Kidney (tissue), 14 donors: ENCODE data around the gene GABBR2. TPM values are rescaled to one million over a fixed set of nuclear protein-coding genes. Genes with fewer than 3 reads are reported as not detected.

ENCODE experiments used
- DNase-seq, 5 donors: peaks; one replicate each; pipeline ENCODE4 v3.0.0-alpha.2; 2013 to 2020
- FAIRE-seq: peaks from 2 replicates; lab custom pipeline; 2012; peaks lifted over from hg19 to GRCh38; lab: Jason Lieb, UNC
- H3K27ac ChIP-seq, 2 donors: one replicate each; pipeline ENCODE4 v1.7.0; 2013; ENCODE audit warnings: low read depth in 2 of 2, low read length in 2 of 2, inconsistent platforms in 1 of 2
- H3K27me3 ChIP-seq: one replicate; pipeline ENCODE4 v1.7.1; 2013; ENCODE audit warnings: low read length, inconsistent platforms; ENCODE audit not compliant: control insufficient read depth, insufficient read depth
- H3K36me3 ChIP-seq, 3 donors: one replicate each; pipeline versions ENCODE4 v1.7.0 to v1.7.1; 2013; ENCODE audit warnings: low read length in 3 of 3, control low read depth in 1 of 3, inconsistent platforms in 1 of 3; ENCODE audit not compliant: insufficient read depth in 3 of 3, control insufficient read depth in 2 of 3
- H3K4me1 ChIP-seq, 3 donors: one replicate each; pipeline versions ENCODE4 v1.7.0 to v1.7.1; 2013; ENCODE audit warnings: low read length in 3 of 3, inconsistent platforms in 1 of 3, low read depth in 1 of 3; ENCODE audit not compliant: control insufficient read depth in 2 of 3, insufficient read depth in 2 of 3
- H3K4me3 ChIP-seq, 3 donors: one replicate each; pipeline versions ENCODE4 v1.7.0 to v1.8.1; 2013; ENCODE audit warnings: low read length in 3 of 3, control low read depth in 1 of 3, inconsistent platforms in 1 of 3
- H3K9ac ChIP-seq, 3 donors: one replicate each; pipeline versions ENCODE4 v1.7.0 to v1.7.1; 2013; ENCODE audit warnings: low read length in 3 of 3, control low read depth in 1 of 3, inconsistent platforms in 1 of 3
- H3K9me3 ChIP-seq, 3 donors: one replicate each; pipeline versions ENCODE4 v1.7.0 to v1.7.1; 2013; ENCODE audit warnings: low read length in 3 of 3, control low read depth in 1 of 3, inconsistent platforms in 1 of 3; ENCODE audit not compliant: control insufficient read depth in 2 of 3, insufficient read depth in 1 of 3
- CTCF ChIP-seq: IDR thresholded peaks from 3 replicates; pipeline ENCODE4 v1.5.1; 2012; ENCODE audit warnings: mild to moderate bottlenecking, moderate library complexity, borderline replicate concordance; ENCODE audit not compliant: insufficient read depth; ENCODE audit errors: extremely low read depth
- intact Hi-C: fragments of 100-400 bp; cut with DNase I; formaldehyde crosslinking; loops from one replicate; pipeline ENCODE4 v1.11.1; 2022
- polyA plus RNA-seq: library from polyadenylated mRNA; stranded (reverse); fragments of 350-450 nt; fragmentation: Illumina TruSeq; extraction: RNeasy Lipid Tissue Mini Kit (QIAGEN cat#74804); gene quantifications from one replicate; pipeline ENCODE4 v1.2.3, GENCODE V29; 2014; ENCODE audit warnings: low read depth, low replicate concordance; ENCODE audit not compliant: insufficient read depth
- total RNA-seq: library from RNA; stranded (reverse); fragmentation: NEBNext Ultra II Directional; extraction: Animal tissue kit (Norgen Biotek cat#: 25700); gene quantifications from one replicate; pipeline ENCODE4 v1.2.1, GENCODE V29; 2021
- donor health status: control.
- donor health status: control.
- donor health status: control.
- donor health status: control.
- donor health status: control.
- donor health status: DM: yes; HTN: yes; CAD: no.
- donor health status: Normal renal cell carcinoma (clear cell type).

The GABBR2 gene
- total and polyA plus RNA-seq, 2 donors from 2014 or later, result 0.06 TPM; not detected in 1

DNA sequence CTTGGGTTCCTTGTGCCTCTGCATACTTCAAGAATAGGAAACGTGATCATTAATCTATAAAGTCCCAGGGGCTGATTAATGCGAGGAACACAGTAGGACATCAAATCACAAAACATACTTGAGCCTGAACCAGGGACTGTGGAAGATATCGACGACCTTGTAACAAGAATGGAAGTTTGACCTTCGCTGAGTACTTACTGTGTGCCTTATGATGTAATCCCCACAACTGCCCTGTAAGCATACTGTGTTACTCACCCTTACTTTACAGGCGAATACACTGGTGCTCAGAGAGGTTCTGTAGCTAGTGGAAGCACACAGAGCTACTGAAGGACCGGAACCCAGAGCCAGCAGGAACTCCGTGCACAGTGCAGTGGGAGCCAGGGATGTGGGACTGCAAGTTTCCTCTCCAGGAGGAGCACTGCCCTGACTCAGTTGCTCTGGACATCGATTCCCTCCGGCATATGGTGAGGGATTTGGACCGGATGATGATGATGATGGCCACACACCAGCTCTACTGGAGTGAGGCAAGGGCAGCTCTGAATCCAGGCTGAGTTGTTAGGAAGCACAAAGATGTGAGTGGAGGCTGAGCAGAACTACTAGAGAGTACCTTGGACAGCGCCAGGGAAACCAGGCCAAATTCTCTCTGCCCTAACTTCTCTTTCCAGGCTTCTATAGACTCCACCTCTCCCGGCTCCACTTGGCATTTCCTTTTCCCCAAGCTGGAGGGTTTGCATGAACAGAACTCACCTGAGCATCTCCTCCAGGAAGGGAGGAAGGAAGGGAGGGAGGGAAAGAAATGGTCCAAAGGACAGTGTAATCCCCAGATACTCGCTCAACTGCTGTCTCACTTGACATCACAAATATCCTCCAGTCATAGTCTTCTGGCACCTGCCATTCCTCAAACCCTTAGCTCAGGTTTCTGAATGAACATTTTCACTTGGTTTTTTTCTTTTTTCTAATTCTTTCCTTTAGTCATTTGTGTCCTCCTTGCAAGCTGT, 1.5 kb upstream of the GABBR2 start:
- Histone ChIP-seq H3K27ac (no peak overlapping the region), H3K4me1 (peaks cover 0 to 8% (median 0%) of the 10 kb centered on the region in 3 donors), H3K4me3 (no peak overlapping the region), H3K9me3 (no peaks in the 10 kb centered on the region), H3K36me3 (no peaks in the 10 kb centered on the region), H3K27me3 (peaks cover 17% of the 10 kb centered on the region), H3K9ac (no peak overlapping the region)
- DNase-seq, result peak in 3 of 5 donors; percentile 61 to 84 (median 78)
- intact Hi-C loops, result no loop called here
- no peak for TF ChIP-seq CTCF
- FAIRE-seq, result no peak

GRCh38 chr9:98708103-98708932, 417 bp downstream of the GABBR2 start:
- peaks cover 17% of the 10 kb centered on the region for H3K27me3 ChIP-seq
- DNase-seq, result peak in 1 of 5 donors; percentile 6
- no peak overlapping the region for H3K4me3 ChIP-seq
- H3K9ac ChIP-seq, result no peak overlapping the region
- TF ChIP-seq CTCF, result no peak
- intact Hi-C loops, result no loop called here
- FAIRE-seq, result no peak
- H3K27ac ChIP-seq, result no peak overlapping the region
- H3K9me3 ChIP-seq, result no peaks in the 10 kb centered on the region
- peaks cover 0 to 8% (median 0%) of the 10 kb centered on the region in 3 donors for H3K4me1 ChIP-seq
- H3K36me3 ChIP-seq, result no peaks in the 10 kb centered on the region

GRCh38 chr9:98707166-98708102, 1.3 kb downstream of the GABBR2 start:
- Histone ChIP-seq H3K4me1 (peaks cover 0 to 8% (median 0%) of the 10 kb centered on the region in 3 donors), H3K36me3 (no peaks in the 10 kb centered on the region), H3K27ac (no peak overlapping the region), H3K9me3 (no peaks in the 10 kb centered on the region), H3K9ac (no peak overlapping the region), H3K4me3 (no peak overlapping the region), H3K27me3 (peaks cover 17% of the 10 kb centered on the region)
- DNase-seq, result peak in 4 of 5 donors; percentile 86 to 92 (median 90)
- TF ChIP-seq CTCF, result peak; percentile 19
- FAIRE-seq, result no peak
- intact Hi-C loops, result no loop called here
